GM21786 (cell line): ENCODE measurements around the gene CYFIP2.

Source experiments
- ATAC-seq: cut with Tn5 transposase; IDR thresholded peaks from one replicate; pipeline ENCODE4 v1.9.1; 2021; ENCODE audit not compliant: unreplicated experiment

Gene CYFIP2

DNA sequence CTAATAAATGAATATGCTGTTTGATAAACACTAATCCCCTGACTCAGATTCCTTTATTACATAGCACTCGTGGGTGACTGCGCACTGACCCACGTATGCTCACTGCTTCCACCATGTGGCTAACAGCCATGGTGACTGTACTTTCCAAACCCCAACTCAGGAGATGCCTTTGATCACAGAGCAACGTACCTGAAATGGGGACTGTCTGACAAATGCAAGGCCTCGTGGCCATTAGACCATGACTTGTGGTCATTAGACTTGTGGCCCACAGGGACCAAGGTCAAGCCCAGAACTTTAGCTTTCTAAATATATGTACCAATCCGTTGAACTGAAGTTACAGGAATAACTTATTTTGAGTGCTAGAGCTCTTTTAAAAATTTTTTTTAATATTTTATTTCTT lies 46.6 kb downstream of the CYFIP2 start:
- ATAC-seq, result peak; percentile 78

DNA sequence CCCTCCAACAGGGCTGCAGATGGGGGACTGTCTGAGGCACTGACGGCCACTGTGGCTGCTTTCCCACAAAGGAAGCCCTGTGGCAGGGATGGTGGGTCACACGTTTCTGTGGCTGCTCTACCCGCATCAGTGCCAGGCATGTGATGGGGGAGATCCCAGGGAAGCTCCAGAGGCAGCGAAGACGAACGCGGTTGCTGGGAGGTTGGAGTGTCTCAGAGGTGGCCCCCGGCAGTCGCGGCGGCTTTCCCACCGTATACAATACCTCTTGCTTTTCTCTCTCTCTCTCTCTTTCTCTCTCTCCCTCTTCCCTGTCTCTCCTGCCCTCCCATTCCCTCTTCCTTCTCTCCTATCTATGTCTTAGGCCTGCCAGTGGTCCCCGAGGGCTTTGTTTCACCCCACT lies 56.7 kb downstream of the CYFIP2 start:
- ATAC-seq, result no peak

DNA sequence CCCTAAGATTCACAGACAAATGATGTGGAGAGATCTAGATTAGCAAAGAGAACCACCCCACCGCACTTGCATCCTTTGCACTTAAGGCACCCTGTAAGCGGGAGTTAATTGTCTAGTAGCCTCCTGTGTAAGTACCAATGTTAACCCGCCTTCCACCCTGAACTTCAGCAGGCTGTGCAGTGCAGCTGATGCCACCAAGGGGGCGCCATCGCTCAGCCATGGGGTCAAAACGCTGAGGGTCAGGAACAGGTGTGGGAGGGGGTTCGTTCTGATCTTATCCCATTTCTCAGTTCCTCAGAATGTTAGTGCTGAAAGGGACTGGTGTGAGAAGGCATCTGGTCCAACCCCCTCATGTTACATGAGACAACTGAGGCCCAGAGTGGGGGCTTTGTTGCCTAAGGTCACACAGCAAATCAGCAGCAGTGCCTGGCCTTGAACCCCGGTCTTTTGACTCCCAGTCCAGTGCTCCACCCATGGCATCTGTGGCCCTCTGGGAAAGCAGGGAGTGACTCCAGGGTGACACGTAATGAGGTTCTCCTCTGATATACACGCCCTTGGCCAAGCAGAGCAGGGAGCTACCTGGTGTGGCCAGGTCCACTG lies 57.3 kb downstream of the CYFIP2 start:
- no peak for ATAC-seq

DNA sequence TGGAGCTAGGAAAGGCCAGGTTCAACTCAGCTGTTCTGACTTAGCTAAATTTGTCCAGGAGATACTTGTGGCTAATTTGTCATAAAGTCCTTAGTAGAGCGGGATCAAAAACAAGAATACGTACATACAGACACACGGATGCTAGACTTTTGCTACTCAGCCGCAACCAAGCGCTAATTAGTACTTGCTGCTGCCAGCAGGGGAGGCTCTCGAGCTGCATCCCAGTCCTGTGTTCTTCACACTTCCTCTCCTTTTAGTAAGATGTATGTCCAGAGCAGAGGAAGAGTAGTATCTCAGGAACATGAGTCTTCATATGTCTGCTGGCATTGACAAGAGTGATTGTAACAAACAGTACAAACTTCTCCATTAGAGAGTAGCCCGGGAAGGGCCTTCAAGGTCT lies 58.3 kb downstream of the CYFIP2 start:
- no peak for ATAC-seq

- no peak for ATAC-seq
Observed at GRCh38 chr5:157326440-157327005, 60.6 kb downstream of the CYFIP2 start.

DNA sequence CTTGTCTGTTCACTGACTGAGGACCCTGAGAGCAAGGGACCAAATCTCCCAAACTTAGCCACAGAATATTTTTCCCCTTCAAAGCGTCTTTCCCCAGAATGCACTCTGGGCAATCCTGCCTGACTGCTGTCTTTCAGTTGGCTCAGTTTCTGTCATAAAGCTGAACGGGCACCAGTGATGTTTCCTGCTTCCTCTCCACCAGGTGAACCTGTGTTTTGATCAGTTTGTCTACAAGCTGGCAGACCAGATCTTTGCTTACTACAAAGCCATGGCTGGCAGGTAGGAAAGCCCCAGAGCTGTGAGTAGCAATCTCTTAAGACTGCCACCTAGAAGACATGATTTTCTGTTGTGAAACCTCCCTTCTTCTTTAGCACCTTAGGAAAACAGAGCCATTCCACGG lies 61.8 kb downstream of the CYFIP2 start:
- no peak for ATAC-seq

GRCh38 chr5:157328277-157328912 lies 62.5 kb downstream of the CYFIP2 start:
- ATAC-seq, result peak; percentile 96

DNA sequence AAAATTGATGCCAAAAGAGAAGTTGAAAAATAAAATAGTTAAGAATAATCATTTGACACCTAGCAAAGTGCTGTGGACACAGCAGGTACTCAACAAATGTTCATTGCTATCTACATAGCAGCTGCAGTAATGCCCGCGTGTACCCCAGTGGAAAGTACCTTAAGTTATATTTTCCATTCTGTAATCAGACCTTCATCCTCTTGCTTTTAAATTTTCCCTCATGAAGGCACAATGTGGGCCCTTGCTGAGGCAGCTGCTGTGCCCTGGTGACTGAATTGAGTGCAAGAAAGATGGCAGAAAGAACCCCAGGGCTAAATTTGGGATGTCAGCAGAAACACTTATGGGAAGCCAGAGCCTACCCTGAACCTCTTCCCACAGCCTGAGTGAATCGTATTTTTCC lies 65.9 kb downstream of the CYFIP2 start:
- no peak for ATAC-seq

DNA sequence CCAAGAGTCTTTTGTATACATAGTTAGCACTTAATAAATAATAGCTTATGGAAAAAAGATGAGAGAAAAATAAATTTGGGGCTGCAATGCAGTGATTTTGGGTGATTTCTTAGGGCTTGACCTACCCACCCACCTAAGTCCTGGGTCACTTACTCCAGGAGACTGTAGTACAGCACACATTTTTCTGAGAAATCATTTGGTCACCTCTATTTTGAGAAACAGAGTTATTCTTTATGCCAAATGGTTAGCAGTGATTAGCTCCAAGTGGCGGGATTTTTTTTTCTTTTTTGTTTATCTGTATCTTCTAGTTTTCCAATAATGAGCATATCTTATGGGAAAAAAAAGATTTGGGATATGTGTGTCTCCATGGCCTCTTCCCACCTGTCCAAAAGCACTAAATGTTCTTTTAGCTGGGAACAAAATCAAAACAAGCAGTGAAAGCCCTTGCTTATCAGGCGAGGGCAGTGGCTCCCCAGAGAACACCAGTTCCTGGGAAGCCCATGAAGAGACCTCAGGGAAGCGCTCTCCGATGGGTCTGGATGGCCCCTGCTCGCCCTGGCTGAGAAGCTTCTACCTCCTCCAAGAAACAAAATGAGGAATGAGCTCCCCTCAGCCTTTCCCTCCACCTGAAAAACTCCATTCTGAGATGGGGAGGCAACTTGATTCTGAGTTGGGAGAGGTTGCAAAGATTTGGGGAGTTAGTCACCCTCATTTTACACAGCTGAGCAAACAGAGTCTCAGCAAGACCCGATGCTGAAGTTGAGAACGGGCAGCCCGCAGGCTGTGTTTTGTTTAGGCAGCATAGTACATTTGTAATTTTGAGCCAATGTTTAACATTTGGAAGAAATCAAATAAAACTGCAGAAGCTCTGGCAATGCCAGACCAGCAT lies 69.9 kb downstream of the CYFIP2 start:
- ATAC-seq, result no peak

- ATAC-seq, result no peak
Observed at GRCh38 chr5:157336423-157336744, 70.5 kb downstream of the CYFIP2 start.

DNA sequence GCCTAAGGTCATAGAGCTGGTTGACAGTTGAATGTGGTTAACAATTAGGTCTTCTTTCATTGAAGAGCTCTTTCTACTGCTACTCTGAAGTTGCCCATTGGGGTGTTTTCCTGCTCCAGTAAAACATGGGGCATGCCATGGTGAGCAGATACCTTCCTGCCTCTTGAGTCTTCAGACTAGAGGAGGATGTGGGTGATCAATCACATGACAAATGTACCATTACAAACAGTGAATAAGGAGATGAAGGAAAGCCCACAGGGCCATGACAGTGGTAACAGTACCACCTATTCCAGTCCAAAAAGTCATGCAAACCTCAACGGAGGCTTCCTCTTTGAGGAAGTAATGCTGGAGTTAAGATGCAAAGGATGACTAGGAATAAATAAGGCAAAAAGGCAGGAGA lies 73.5 kb downstream of the CYFIP2 start:
- no peak for ATAC-seq

DNA sequence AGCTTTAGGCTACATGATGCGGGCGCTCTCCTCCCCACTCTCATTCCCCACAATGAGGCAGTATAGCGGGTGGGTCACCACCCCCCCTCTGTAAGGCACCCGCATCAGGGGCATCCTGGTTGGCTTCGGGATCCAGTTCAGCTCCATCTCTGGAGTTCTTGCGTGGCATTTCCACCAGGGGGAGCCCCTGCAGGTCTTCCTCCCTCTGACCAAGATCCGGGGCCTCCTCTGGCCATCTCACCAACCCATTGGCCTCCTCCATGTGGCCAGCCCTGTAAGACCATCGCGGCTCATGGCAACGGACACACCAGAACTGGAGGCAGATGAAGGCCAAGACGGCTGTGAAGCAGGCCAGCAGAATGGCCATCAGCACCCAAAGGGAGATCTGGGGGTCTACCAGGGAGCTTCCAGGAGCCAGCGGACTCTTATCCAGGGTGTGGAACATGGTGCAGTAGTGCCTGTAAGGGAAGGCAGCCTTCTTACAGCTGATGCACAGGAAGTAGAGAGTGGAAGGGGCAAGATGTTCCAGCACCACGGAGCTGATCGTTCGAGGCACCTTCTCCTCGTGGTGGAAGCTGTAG lies 77.0 kb downstream of the CYFIP2 start:
- ATAC-seq, result no peak

DNA sequence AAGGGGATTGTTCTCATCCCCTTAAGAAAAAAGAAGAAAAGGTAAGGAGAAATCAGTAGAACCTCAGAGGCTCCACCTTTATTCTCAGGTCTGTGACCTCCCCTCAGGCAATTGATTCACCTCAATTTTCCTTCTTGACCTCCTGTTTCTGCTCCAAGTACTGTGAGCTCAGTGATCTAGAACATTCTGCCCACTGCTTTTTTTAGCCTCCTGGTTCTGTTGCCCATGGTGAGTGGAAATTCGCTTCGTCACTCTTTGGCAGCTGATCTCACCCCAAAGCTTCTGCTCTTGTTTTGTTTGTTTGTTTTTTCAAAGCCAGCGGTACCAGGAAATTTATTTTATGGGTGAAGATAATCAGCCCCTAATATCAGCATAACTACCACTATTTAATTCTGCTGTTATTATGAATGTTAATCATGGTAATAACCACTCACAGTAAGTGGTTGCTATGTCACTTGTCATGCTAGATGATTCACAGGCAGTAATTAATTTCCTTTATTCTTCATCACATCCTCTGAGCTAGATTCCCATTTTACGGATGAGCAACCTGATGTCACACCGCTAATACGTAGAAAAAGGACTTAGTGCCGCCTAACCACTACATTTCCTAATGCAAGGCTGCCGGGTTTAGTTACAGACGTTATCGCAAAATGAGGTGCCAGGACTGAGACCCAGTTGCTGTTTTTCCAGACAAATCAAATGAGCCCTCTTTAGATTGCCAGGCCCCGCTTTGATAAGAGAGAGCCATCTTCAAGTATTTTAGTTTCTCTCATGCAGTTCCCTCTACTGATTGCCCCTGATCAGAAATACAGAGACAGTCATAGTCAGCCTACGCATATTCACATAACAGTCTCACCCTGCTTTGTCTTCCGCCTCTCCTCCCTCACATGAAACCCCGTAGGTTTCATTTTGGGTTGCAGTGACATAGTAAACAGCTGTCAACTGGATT lies 78.2 kb downstream of the CYFIP2 start:
- no peak for ATAC-seq

DNA sequence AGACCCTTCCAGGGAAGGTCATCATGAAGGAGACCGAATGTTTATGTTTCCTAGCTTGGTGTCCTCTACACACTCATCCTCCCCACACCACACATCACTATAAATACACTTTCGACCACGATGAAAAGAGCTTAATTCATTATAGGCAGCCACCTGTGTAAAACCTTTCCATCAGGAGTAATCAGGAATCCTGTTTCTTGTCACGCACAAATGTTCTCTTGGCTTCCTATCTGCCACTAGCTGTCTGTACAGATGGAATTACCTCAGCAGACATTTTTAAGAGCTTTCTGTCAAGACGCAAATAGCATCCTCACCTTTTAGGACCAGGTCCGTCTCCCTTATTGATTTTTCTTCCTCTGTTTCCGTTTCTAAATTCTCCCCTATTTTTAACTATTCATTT lies 79.1 kb downstream of the CYFIP2 start:
- ATAC-seq, result no peak

DNA sequence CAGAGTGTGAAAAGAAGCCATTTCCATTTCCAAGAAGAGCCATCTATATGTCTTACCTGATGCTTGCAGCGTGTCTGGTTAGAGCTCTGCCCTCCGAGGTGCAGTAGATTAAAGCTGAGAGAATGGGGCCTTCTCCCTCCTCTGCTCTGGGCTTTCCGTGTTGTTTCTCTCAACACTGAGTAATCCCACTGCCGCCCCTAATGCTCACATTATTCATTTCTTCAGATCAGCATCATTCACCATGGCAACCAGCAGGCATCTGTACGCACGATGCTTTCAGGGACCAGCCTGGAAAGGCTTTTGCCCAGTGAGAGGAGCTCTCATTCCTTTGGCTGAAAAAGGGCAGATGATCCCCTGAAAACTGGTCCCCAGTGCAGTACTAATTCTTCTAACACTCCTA lies 79.6 kb downstream of the CYFIP2 start:
- ATAC-seq, result no peak

GRCh38 chr5:157347301-157348048 lies 81.6 kb downstream of the CYFIP2 start:
- ATAC-seq, result no peak

DNA sequence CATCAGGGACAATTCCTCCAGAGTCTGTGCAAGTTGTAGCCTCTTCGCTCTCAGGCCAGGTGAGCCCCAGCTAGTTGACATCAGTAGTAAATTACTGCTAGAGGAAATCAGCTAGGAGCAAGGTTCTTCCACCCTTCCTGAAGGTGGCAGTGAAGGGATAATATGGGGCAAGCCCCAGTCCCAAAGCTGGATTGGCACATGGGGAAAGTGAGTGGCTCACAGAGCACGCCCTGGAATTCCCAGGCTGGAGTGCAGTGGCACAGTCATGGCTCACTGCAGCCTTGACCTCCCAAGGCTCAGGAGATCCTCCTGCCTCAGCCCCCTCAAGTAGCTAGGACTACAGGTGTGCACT lies 82.1 kb downstream of the CYFIP2 start:
- no peak for ATAC-seq

GRCh38 chr5:157350939-157351801 lies 85.2 kb downstream of the CYFIP2 start:
- peak; percentile 68 for ATAC-seq

DNA sequence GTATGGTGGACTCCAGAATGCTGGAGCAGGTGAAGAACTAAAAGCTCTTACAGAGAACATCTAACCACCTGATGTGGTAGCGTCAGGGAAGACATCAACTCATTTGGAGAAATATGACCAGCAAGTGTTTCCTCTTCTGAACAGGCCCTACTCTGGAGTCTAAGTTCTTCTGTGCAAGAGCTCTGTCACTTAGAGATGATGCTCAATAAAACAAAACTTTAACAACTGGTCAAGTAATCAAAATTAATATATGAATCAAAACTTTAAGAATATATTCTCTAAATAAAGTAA lies 85.8 kb downstream of the CYFIP2 start:
- ATAC-seq, result no peak
